Neuronal stem cell (in vitro differentiated cells): ENCODE data around the gene SCIN. TPM values are rescaled to one million over a fixed set of nuclear protein-coding genes. Genes with fewer than 3 reads are reported as not detected.

Source experiments
- DNase-seq: peaks from one replicate; pipeline ENCODE4 v3.0.0-alpha.2; 2013; ENCODE audit warnings: low spot score
- H2AFZ ChIP-seq: one replicate; pipeline ENCODE4 v1.6.1; 2013; ENCODE audit warnings: mild to moderate bottlenecking, low read length, inconsistent platforms
- H2AK5ac ChIP-seq: 2 replicates; pipeline ENCODE4 v1.6.1; 2013; ENCODE audit warnings: low read depth, mild to moderate bottlenecking, inconsistent platforms, low read length, moderate library complexity, mixed read lengths
- H2BK120ac ChIP-seq: 2 replicates; pipeline ENCODE4 v1.6.1; 2013; ENCODE audit warnings: low read depth, mild to moderate bottlenecking, inconsistent platforms, low read length, moderate library complexity, mixed read lengths
- H2BK12ac ChIP-seq: one replicate; pipeline ENCODE4 v1.6.1; 2013; ENCODE audit warnings: low read length, inconsistent platforms
- H2BK15ac ChIP-seq: 2 replicates; pipeline ENCODE4 v1.6.1; 2013; ENCODE audit warnings: mild to moderate bottlenecking, low read length, inconsistent platforms, mixed read lengths
- H2BK5ac ChIP-seq: one replicate; pipeline ENCODE4 v1.6.1; 2013; ENCODE audit warnings: inconsistent platforms, mild to moderate bottlenecking, low read length, moderate library complexity
- H3K14ac ChIP-seq: one replicate; pipeline ENCODE4 v1.6.1; 2013; ENCODE audit warnings: low read length, inconsistent platforms
- H3K18ac ChIP-seq: 2 replicates; pipeline ENCODE4 v1.6.1; 2013; ENCODE audit warnings: low read length, inconsistent platforms
- H3K23ac ChIP-seq: 2 replicates; pipeline ENCODE4 v1.6.1; 2013; ENCODE audit warnings: low read depth, mild to moderate bottlenecking, mixed read lengths, low read length, inconsistent platforms; ENCODE audit not compliant: poor library complexity
- H3K27ac ChIP-seq: replicated peaks from 3 replicates; pipeline ENCODE4 v1.5.1; 2013; ENCODE audit warnings: low read length, inconsistent platforms
- H3K27me3 ChIP-seq, 3 experiments: 2 replicates each; pipeline ENCODE4 v1.6.1; 2013; ENCODE audit warnings: low read length in 3 of 3, mild to moderate bottlenecking in 2 of 3, inconsistent platforms in 1 of 3, low read depth in 1 of 3, mixed read lengths in 1 of 3, moderate library complexity in 1 of 3; ENCODE audit not compliant: control insufficient read depth in 3 of 3, insufficient read depth in 3 of 3
- H3K36me3 ChIP-seq, 2 donors: replicated peaks in 1 of 2; 2 replicates each; pipeline ENCODE4 v1.6.1; 2013; ENCODE audit warnings: low read length in 2 of 2; ENCODE audit not compliant: control insufficient read depth in 2 of 2, insufficient read depth in 2 of 2
- H3K4ac ChIP-seq: 2 replicates; pipeline ENCODE4 v1.6.1; 2013; ENCODE audit warnings: inconsistent platforms, mild to moderate bottlenecking, low read length, moderate library complexity
- H3K4me1 ChIP-seq, 2 donors: 1 replicate in 1 of 2; 2 replicates in 1 of 2; pipeline ENCODE4 v1.6.1; 2013; ENCODE audit warnings: low read length in 2 of 2, low read depth in 1 of 2; ENCODE audit not compliant: control insufficient read depth in 2 of 2, insufficient read depth in 1 of 2
- H3K4me2 ChIP-seq: one replicate; pipeline ENCODE4 v1.6.1; 2013; ENCODE audit warnings: mild to moderate bottlenecking, low read length, inconsistent platforms; ENCODE audit not compliant: insufficient read depth, poor library complexity, severe bottlenecking
- H3K4me3 ChIP-seq, 2 donors: 2 replicates each; pipeline ENCODE4 v1.5.1; 2013; ENCODE audit warnings: low read length in 2 of 2, mild to moderate bottlenecking in 2 of 2, inconsistent platforms in 1 of 2, moderate library complexity in 1 of 2
- H3K79me1 ChIP-seq: one replicate; pipeline ENCODE4 v1.6.1; 2013; ENCODE audit warnings: low read depth, mild to moderate bottlenecking, inconsistent platforms, low read length, moderate library complexity
- H3K9ac ChIP-seq: one replicate; pipeline ENCODE4 v1.6.1; 2013; ENCODE audit warnings: mild to moderate bottlenecking, low read depth, low read length, inconsistent platforms; ENCODE audit not compliant: poor library complexity
- H3K9me3 ChIP-seq, 2 donors: replicated peaks in 1 of 2; 2 replicates each; pipeline versions ENCODE3 to v1.6.1; 2013; ENCODE audit warnings: low read length in 2 of 2, mild to moderate bottlenecking in 2 of 2, inconsistent platforms in 1 of 2, low read depth in 1 of 2, mixed read lengths in 1 of 2, moderate library complexity in 1 of 2; ENCODE audit not compliant: control insufficient read depth in 2 of 2, insufficient read depth in 1 of 2
- H4K8ac ChIP-seq: one replicate; pipeline ENCODE4 v1.6.1; 2013; ENCODE audit warnings: low read depth, mild to moderate bottlenecking, inconsistent platforms, low read length, moderate library complexity
- H4K91ac ChIP-seq: one replicate; pipeline ENCODE4 v1.6.1; 2013; ENCODE audit warnings: low read length, low read depth, mild to moderate bottlenecking, inconsistent platforms; ENCODE audit not compliant: poor library complexity
- small RNA-seq: library from polyadenylated mRNA; stranded (forward); fragments of <200 nt; extraction: miRNeasy Mini kit (QIAGEN cat#:217004); gene quantifications from one replicate; pipeline ENCODE3, GENCODE V24; 2013; ENCODE audit not compliant: insufficient read depth

Gene SCIN

DNA sequence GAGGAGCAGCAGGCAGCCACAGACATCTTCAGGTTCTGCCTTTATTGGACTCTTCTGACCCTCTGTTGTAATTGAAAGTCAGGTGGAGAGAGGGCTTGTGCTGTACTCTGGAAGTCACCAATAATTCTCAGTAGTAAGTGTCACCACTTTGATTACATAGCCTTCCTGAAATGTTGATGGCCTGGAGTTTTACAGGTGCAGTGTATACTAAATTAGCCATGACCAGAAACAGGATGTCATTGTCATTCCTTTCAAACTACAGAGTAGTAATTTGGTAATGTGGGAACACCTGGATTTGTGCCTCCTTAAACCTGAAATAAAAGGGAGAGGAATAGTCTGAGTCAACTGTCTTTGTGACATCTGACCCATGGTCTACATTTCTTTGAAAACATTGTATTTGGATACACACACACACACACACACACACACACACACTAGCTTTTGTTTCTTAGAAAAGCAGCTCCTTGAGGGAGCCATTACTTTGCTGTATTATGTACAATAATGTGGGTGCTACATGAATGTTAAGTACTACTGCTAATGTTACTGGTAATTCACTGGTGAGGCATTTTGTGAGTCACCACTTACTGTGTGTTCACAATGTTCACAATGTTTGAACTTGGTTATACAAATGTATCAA, 136.5 kb downstream of the SCIN start:
- H3K9ac ChIP-seq, result no peak overlapping the region
- H3K4ac ChIP-seq, result no peak overlapping the region
- H2BK15ac ChIP-seq, result no peak overlapping the region
- no peaks in the 10 kb centered on the region for H3K79me1 ChIP-seq
- H3K4me3 ChIP-seq, result no peak overlapping the region
- H3K18ac ChIP-seq, result no peak overlapping the region
- H3K9me3 ChIP-seq, result peaks cover 0 to 14% of the 10 kb centered on the region in 2 donors
- H3K27ac ChIP-seq, result no peak overlapping the region
- DNase-seq, result no peak
- no peak overlapping the region for H2AFZ ChIP-seq
- no peak overlapping the region for H4K91ac ChIP-seq
- H2BK12ac ChIP-seq, result no peak overlapping the region
- H4K8ac ChIP-seq, result no peak overlapping the region
- no peak overlapping the region for H2AK5ac ChIP-seq
- H2BK5ac ChIP-seq, result no peak overlapping the region
- no peaks in the 10 kb centered on the region for H3K27me3 ChIP-seq
- H3K23ac ChIP-seq, result no peak overlapping the region
- no peak overlapping the region for H2BK120ac ChIP-seq
- peaks cover 2 to 12% of the 10 kb centered on the region in 2 donors for H3K4me1 ChIP-seq
- no peak overlapping the region for H3K4me2 ChIP-seq
- H3K14ac ChIP-seq, result no peak overlapping the region
- H3K36me3 ChIP-seq, result no peaks in the 10 kb centered on the region

- H2AK5ac ChIP-seq, result no peak overlapping the region
- DNase-seq, result no peak
- H2BK5ac ChIP-seq, result no peak overlapping the region
- H3K23ac ChIP-seq, result no peak overlapping the region
- no peak overlapping the region for H3K9ac ChIP-seq
- H2BK12ac ChIP-seq, result no peak overlapping the region
- H2BK15ac ChIP-seq, result no peak overlapping the region
- no peak overlapping the region for H3K4me3 ChIP-seq
- H4K91ac ChIP-seq, result no peak overlapping the region
- H3K27ac ChIP-seq, result no peak overlapping the region
- H2AFZ ChIP-seq, result no peak overlapping the region
- H3K4me1 ChIP-seq, result peaks cover 2 to 12% of the 10 kb centered on the region in 2 donors
- no peak overlapping the region for H2BK120ac ChIP-seq
- no peaks in the 10 kb centered on the region for H3K79me1 ChIP-seq
- H3K14ac ChIP-seq, result no peak overlapping the region
- H4K8ac ChIP-seq, result no peak overlapping the region
- no peaks in the 10 kb centered on the region for H3K36me3 ChIP-seq
- H3K9me3 ChIP-seq, result peaks cover 0 to 3% of the 10 kb centered on the region in 2 donors
- H3K27me3 ChIP-seq, result no peaks in the 10 kb centered on the region
- no peak overlapping the region for H3K4ac ChIP-seq
- no peak overlapping the region for H3K18ac ChIP-seq
- no peak overlapping the region for H3K4me2 ChIP-seq
Observed at GRCh38 chr7:12708314-12708713, 137.8 kb downstream of the SCIN start.

Small RNA genes lying within 50 kb of the gene (small RNA-seq; reads per million reads assigned to genes)
- not detected for gene RF00264
